Hepatocyte (in vitro differentiated cells): ENCODE measurements around the gene TSNAX. TPM values are rescaled to one million over a fixed set of nuclear protein-coding genes. Genes with fewer than 3 reads are reported as not detected.

Source experiments
- DNase-seq: peaks from one replicate; pipeline ENCODE4 v3.0.0-alpha.2; 2016; ENCODE audit warnings: low spot score
- H2AFZ ChIP-seq: fragments of 200-600 bp; sonication (generic); 2 replicates; pipeline ENCODE4 v1.6.0; 2016; ENCODE audit warnings: antibody characterized with exemption, mild to moderate bottlenecking
- H3K27ac ChIP-seq: fragments of 200-600 bp; sonication (generic); 2 replicates; pipeline ENCODE4 v1.5.1; 2016; ENCODE audit warnings: mild to moderate bottlenecking
- H3K27me3 ChIP-seq: fragments of 200-600 bp; sonication (generic); 2 replicates; pipeline ENCODE4 v1.6.1; 2016
- H3K36me3 ChIP-seq: fragments of 200-600 bp; sonication (generic); replicated peaks from 2 replicates; pipeline ENCODE4 v1.5.1; 2016; ENCODE audit warnings: low read depth; ENCODE audit not compliant: insufficient read depth
- H3K4me1 ChIP-seq: fragments of 200-600 bp; sonication (generic); 2 replicates; pipeline ENCODE4 v1.5.1; 2016; ENCODE audit warnings: mild to moderate bottlenecking, moderate library complexity; ENCODE audit not compliant: insufficient read depth
- H3K4me2 ChIP-seq: fragments of 200-600 bp; sonication (generic); 2 replicates; pipeline ENCODE4 v1.6.0; 2016
- H3K4me3 ChIP-seq: fragments of 200-600 bp; sonication (generic); 2 replicates; pipeline ENCODE4 v1.5.1; 2016; ENCODE audit warnings: mild to moderate bottlenecking
- H3K79me2 ChIP-seq: fragments of 200-600 bp; sonication (generic); 2 replicates; pipeline ENCODE4 v1.6.0; 2017; ENCODE audit warnings: mild to moderate bottlenecking
- H3K9me2 ChIP-seq: fragments of 200-600 bp; sonication (generic); replicated peaks from 2 replicates; pipeline ENCODE4 v1.6.0; 2017; ENCODE audit warnings: mild to moderate bottlenecking; ENCODE audit not compliant: insufficient read depth
- H3K9me3 ChIP-seq: fragments of 200-600 bp; sonication (generic); 2 replicates; pipeline ENCODE4 v1.5.1; 2016; ENCODE audit warnings: low read depth, mild to moderate bottlenecking
- H4K20me1 ChIP-seq: fragments of 200-600 bp; sonication (generic); 2 replicates; pipeline ENCODE4 v1.6.0; 2016; ENCODE audit warnings: mild to moderate bottlenecking; ENCODE audit not compliant: insufficient read depth, poor library complexity, severe bottlenecking
- EZH2 ChIP-seq: fragments of 200-600 bp; sonication (generic); IDR thresholded peaks from 2 replicates; pipeline ENCODE4 v1.6.1; 2016; ENCODE audit warnings: antibody characterized with exemption, mild to moderate bottlenecking, borderline replicate concordance
- EZH2phosphoT487 ChIP-seq: fragments of 200-600 bp; sonication (generic); IDR thresholded peaks from one replicate; pipeline ENCODE4 v1.6.1; 2018; ENCODE audit warnings: antibody characterized with exemption, mild to moderate bottlenecking, low read depth, moderate library complexity; ENCODE audit not compliant: unreplicated experiment, severe bottlenecking
- WGBS: methylation state at CpG from one replicate; pipeline ENCODE4 v1.1.6; 2016; ENCODE audit warnings: low lambda C conversion rate; ENCODE audit errors: missing lambda C conversion rate; 5-methylcytosine and 5-hydroxymethylcytosine counted together
- polyA plus RNA-seq: library from polyadenylated mRNA; unstranded; fragments of >200 nt; fragmentation: Nextera tagmentation; extraction: Ambion mirVana; gene quantifications from 2 replicates; pipeline ENCODE4 v1.2.1, GENCODE V29; 2016
- total RNA-seq: library from RNA; depleted of rRNA; stranded (reverse); fragments of >200 nt; gene quantifications from 2 replicates; pipeline ENCODE4 v1.2.3, GENCODE V29; 2014
- TF ChIP-seq, protein P1 (sequence below): fragments of 200-600 bp; sonication (generic); IDR thresholded peaks from 2 replicates; pipeline ENCODE4 v1.5.1; 2016; ENCODE audit warnings: antibody characterized with exemption, mild to moderate bottlenecking; ENCODE audit not compliant: poor library complexity

The TSNAX gene
- total and polyA plus RNA-seq, 2 experiments from 2014 or later: 26.8 to 42.2 TPM

GRCh38 chr1:231508497-231508896 is 20.0 kb upstream of the TSNAX start:
- 73% methylated on average over 6 of the region's 6 CpGs for WGBS
- Histone ChIP-seq H3K4me1 (no peaks in the 10 kb centered on the region), H4K20me1 (no peaks in the 10 kb centered on the region), H3K4me2 (no peak overlapping the region), H3K27ac (peak overlapping the region; percentile 61), H3K36me3 (no peaks in the 10 kb centered on the region), H3K9me3 (no peaks in the 10 kb centered on the region), H3K9me2 (no peaks in the 10 kb centered on the region), H2AFZ (no peak overlapping the region), H3K4me3 (no peak overlapping the region), H3K79me2 (no peaks in the 10 kb centered on the region), H3K27me3 (no peaks in the 10 kb centered on the region)
- no peak for TF ChIP-seq EZH2phosphoT487
- no peak for TF ChIP-seq EZH2
- TF ChIP-seq, protein P1, sequence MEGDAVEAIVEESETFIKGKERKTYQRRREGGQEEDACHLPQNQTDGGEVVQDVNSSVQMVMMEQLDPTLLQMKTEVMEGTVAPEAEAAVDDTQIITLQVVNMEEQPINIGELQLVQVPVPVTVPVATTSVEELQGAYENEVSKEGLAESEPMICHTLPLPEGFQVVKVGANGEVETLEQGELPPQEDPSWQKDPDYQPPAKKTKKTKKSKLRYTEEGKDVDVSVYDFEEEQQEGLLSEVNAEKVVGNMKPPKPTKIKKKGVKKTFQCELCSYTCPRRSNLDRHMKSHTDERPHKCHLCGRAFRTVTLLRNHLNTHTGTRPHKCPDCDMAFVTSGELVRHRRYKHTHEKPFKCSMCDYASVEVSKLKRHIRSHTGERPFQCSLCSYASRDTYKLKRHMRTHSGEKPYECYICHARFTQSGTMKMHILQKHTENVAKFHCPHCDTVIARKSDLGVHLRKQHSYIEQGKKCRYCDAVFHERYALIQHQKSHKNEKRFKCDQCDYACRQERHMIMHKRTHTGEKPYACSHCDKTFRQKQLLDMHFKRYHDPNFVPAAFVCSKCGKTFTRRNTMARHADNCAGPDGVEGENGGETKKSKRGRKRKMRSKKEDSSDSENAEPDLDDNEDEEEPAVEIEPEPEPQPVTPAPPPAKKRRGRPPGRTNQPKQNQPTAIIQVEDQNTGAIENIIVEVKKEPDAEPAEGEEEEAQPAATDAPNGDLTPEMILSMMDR: no peak
- no peak for DNase-seq

GRCh38 chr1:231508941-231509340 is 19.5 kb upstream of the TSNAX start:
- Histone ChIP-seq H3K27ac (peak overlapping the region; percentile 61), H3K27me3 (no peaks in the 10 kb centered on the region)
- 55% methylated on average over 6 of the region's 6 CpGs for WGBS

DNA sequence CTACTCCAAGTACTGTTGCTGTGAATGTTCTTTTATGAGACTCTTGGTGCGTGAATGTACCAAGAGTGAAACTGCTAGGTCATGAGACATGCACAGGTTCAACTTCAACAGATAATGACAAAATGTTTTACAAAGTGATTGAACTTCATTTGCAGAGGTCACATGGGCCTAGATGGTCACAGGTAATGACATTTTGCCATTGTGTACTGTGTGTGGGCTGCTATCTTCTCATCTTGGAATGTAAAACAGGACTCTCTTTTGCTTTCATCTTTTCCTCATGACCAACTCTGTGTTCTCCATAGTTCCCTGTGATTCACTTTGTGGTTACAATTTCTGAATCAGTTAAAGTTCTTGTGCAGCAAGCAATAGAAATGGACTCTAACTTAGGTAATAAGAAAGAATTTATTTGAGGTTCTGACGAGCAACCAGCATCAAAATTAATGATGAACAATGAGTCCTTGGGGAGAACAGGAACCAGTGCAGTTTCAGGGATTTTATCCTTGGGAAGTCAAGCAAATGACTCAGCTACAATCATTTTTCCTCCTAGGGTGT is 16.2 kb upstream of the TSNAX start:
- no peaks in the 10 kb centered on the region for H3K27me3 ChIP-seq
- TF ChIP-seq EZH2phosphoT487 (no peak), EZH2 (no peak)
- TF ChIP-seq, protein P1: no peak
- H3K4me2 ChIP-seq: no peak overlapping the region
- no peaks in the 10 kb centered on the region for H3K9me2 ChIP-seq
- no peak overlapping the region for H2AFZ ChIP-seq
- H3K4me3 ChIP-seq: no peak overlapping the region
- no peaks in the 10 kb centered on the region for H3K36me3 ChIP-seq
- 53% methylated on average over 2 of the region's 2 CpGs for WGBS
- H3K9me3 ChIP-seq: no peaks in the 10 kb centered on the region
- peak; percentile 11 for DNase-seq
- peak overlapping the region; percentile 29 for H3K27ac ChIP-seq
- H3K4me1 ChIP-seq: no peaks in the 10 kb centered on the region
- H3K79me2 ChIP-seq: no peaks in the 10 kb centered on the region
- no peaks in the 10 kb centered on the region for H4K20me1 ChIP-seq

More at GRCh38 chr1:231508941-231509340, 19.5 kb upstream of the TSNAX start:
- Histone ChIP-seq H3K79me2 (no peaks in the 10 kb centered on the region), H4K20me1 (no peaks in the 10 kb centered on the region), H3K9me3 (no peaks in the 10 kb centered on the region), H3K36me3 (no peaks in the 10 kb centered on the region), H2AFZ (no peak overlapping the region), H3K4me3 (no peak overlapping the region), H3K9me2 (no peaks in the 10 kb centered on the region), H3K4me2 (no peak overlapping the region), H3K4me1 (no peaks in the 10 kb centered on the region)
- TF ChIP-seq, protein P1: no peak
- no peak for TF ChIP-seq EZH2
- no peak for TF ChIP-seq EZH2phosphoT487
- no peak for DNase-seq

GRCh38 chr1:231515748-231516147 is 12.7 kb upstream of the TSNAX start:
- Histone ChIP-seq H3K27me3 (no peaks in the 10 kb centered on the region), H3K4me1 (no peaks in the 10 kb centered on the region), H4K20me1 (no peaks in the 10 kb centered on the region), H2AFZ (no peak overlapping the region), H3K4me3 (no peak overlapping the region), H3K9me2 (no peaks in the 10 kb centered on the region), H3K79me2 (no peaks in the 10 kb centered on the region), H3K27ac (no peak overlapping the region), H3K4me2 (no peak overlapping the region), H3K36me3 (no peaks in the 10 kb centered on the region), H3K9me3 (no peaks in the 10 kb centered on the region)
- WGBS: 72% methylated on average over 2 of the region's 2 CpGs
- TF ChIP-seq EZH2 (no peak), EZH2phosphoT487 (no peak)
- TF ChIP-seq, protein P1: no peak
- DNase-seq: no peak
